ENCODE results near the gene AKT1S1.

DNA sequence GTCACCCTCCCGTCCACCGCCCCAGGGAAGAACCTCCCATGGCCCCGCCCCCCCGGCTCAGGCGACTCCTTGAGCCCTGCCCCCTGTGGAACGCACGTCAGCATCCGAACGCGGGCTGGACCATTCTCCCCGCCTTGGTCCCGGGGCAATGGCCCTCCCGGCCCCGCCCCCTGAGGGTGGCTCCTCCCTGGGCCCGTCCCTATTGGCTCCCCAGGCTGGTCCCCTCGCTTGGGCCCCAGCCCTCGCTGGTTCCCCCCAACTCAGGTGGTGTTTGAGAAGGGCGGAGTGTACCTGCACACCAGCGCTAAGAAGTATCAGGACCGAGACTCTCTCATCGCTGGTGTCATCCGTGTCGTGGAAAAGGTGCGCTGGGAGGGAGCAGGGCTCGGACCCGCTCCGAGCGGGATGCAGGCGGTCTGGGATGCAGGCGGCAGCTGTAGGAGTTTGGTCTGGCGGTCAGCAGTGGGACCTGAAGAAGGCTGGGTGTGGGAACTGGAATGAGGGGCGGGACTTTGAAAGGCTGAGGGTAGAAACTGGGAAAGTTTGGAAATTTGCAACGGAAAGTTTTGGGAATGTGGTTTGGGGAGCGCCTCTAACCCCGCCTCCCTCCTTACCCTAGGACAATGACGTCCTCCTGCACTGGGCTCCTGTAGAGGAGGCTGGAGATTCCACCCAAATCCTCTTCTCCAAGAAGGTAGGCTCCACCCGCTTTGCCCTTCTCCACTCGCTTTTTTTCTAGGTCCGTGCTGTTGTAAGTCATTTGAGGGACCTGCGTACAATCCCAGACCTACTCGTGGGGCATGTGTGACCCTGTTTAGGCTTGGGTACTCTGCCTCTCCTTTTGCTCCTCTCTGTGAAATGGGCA is 956 bp upstream of the AKT1S1 start:
- TF ChIP-seq CTCF (conservative IDR thresholded peaks at IDR 0.05; ENCODE audit: low read length) (no peak), EZH2phosphoT487 (IDR thresholded peaks at IDR 0.05; ENCODE audit: borderline replicate concordance, low read depth, low read length) (no peak)
